SK-N-SH (cell line): ENCODE measurements around the gene FHIP1B.

Experiments
- EZH2phosphoT487 ChIP-seq: fragments of 200-600 bp; sonication (generic); IDR thresholded peaks from 2 replicates; pipeline ENCODE4 v1.6.1; 2017; ENCODE audit warnings: low read depth, mixed run types, mild to moderate bottlenecking, antibody characterized with exemption, moderate library complexity, borderline replicate concordance
- GABPA ChIP-seq: IDR thresholded peaks from 2 replicates; pipeline ENCODE4 v1.4.0; 2012; ENCODE audit warnings: low read depth, mild to moderate bottlenecking
- NFIC ChIP-seq: IDR thresholded peaks from 2 replicates; pipeline ENCODE4 v1.4.0; 2012; ENCODE audit warnings: borderline replicate concordance
- RAD21 ChIP-seq: IDR thresholded peaks from 2 replicates; pipeline ENCODE4 v1.6.1; 2012; ENCODE audit warnings: mild to moderate bottlenecking, low read length
- TAF1 ChIP-seq: IDR thresholded peaks from 2 replicates; pipeline ENCODE4 v1.6.1; 2012; ENCODE audit warnings: low read depth, mild to moderate bottlenecking, low read length, moderate library complexity, borderline replicate concordance
- TCF12 ChIP-seq: IDR thresholded peaks from 2 replicates; pipeline ENCODE4 v1.4.0; 2012
- YY1 ChIP-seq: IDR thresholded peaks from 2 replicates; pipeline ENCODE4 v1.4.0; 2012; ENCODE audit warnings: low read depth, mild to moderate bottlenecking
- TF ChIP-seq, protein P1 (sequence below): fragments of 200-600 bp; sonication (generic); IDR thresholded peaks from 2 replicates; pipeline ENCODE4 v1.6.1; 2017; ENCODE audit warnings: antibody characterized with exemption, mild to moderate bottlenecking, moderate library complexity
- TF ChIP-seq, protein P2 (sequence below): IDR thresholded peaks from 2 replicates; pipeline ENCODE4 v1.6.1; 2012; ENCODE audit warnings: mild to moderate bottlenecking, low read depth, low read length, moderate library complexity

- no peak for TF ChIP-seq TAF1
- TF ChIP-seq, protein P1, sequence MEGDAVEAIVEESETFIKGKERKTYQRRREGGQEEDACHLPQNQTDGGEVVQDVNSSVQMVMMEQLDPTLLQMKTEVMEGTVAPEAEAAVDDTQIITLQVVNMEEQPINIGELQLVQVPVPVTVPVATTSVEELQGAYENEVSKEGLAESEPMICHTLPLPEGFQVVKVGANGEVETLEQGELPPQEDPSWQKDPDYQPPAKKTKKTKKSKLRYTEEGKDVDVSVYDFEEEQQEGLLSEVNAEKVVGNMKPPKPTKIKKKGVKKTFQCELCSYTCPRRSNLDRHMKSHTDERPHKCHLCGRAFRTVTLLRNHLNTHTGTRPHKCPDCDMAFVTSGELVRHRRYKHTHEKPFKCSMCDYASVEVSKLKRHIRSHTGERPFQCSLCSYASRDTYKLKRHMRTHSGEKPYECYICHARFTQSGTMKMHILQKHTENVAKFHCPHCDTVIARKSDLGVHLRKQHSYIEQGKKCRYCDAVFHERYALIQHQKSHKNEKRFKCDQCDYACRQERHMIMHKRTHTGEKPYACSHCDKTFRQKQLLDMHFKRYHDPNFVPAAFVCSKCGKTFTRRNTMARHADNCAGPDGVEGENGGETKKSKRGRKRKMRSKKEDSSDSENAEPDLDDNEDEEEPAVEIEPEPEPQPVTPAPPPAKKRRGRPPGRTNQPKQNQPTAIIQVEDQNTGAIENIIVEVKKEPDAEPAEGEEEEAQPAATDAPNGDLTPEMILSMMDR: no peak
- TF ChIP-seq, protein P2, sequence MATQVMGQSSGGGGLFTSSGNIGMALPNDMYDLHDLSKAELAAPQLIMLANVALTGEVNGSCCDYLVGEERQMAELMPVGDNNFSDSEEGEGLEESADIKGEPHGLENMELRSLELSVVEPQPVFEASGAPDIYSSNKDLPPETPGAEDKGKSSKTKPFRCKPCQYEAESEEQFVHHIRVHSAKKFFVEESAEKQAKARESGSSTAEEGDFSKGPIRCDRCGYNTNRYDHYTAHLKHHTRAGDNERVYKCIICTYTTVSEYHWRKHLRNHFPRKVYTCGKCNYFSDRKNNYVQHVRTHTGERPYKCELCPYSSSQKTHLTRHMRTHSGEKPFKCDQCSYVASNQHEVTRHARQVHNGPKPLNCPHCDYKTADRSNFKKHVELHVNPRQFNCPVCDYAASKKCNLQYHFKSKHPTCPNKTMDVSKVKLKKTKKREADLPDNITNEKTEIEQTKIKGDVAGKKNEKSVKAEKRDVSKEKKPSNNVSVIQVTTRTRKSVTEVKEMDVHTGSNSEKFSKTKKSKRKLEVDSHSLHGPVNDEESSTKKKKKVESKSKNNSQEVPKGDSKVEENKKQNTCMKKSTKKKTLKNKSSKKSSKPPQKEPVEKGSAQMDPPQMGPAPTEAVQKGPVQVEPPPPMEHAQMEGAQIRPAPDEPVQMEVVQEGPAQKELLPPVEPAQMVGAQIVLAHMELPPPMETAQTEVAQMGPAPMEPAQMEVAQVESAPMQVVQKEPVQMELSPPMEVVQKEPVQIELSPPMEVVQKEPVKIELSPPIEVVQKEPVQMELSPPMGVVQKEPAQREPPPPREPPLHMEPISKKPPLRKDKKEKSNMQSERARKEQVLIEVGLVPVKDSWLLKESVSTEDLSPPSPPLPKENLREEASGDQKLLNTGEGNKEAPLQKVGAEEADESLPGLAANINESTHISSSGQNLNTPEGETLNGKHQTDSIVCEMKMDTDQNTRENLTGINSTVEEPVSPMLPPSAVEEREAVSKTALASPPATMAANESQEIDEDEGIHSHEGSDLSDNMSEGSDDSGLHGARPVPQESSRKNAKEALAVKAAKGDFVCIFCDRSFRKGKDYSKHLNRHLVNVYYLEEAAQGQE: no peak
- TF ChIP-seq YY1: no peak
- no peak for TF ChIP-seq NFIC
- no peak for TF ChIP-seq RAD21
- TF ChIP-seq EZH2phosphoT487: no peak
- no peak for TF ChIP-seq GABPA
- TF ChIP-seq TCF12: no peak
Observed at GRCh38 chr11:6273188-6273587, 38.8 kb upstream of the FHIP1B start.
